H9 (cell line): Measurements from ENCODE around the gene INTS6. TPM values are rescaled to one million over a fixed set of nuclear protein-coding genes. Genes with fewer than 3 reads are reported as not detected.

Experiments
- DNase-seq: peaks from one replicate; pipeline ENCODE4 v3.0.0-alpha.2; 2017
- H2AFZ ChIP-seq: one replicate; pipeline ENCODE4 v1.6.1; 2013; ENCODE audit warnings: mild to moderate bottlenecking, low read length, control low read depth, moderate library complexity
- H2AK5ac ChIP-seq: 2 replicates; pipeline ENCODE4 v1.6.1; 2013; ENCODE audit warnings: low read length, control low read depth, mixed read lengths; ENCODE audit not compliant: insufficient read length
- H2BK120ac ChIP-seq: one replicate; pipeline ENCODE4 v1.6.1; 2013; ENCODE audit warnings: low read depth, mild to moderate bottlenecking, low read length, control low read depth, inconsistent platforms; ENCODE audit not compliant: poor library complexity, severe bottlenecking
- H2BK12ac ChIP-seq: 2 replicates; pipeline ENCODE4 v1.6.1; 2013; ENCODE audit warnings: low read length, control low read depth, mixed read lengths, low read depth; ENCODE audit not compliant: insufficient read length
- H2BK15ac ChIP-seq: 2 replicates; pipeline ENCODE4 v1.6.1; 2013; ENCODE audit warnings: low read depth, low read length, control low read depth
- H2BK20ac ChIP-seq: one replicate; pipeline ENCODE4 v1.6.1; 2013; ENCODE audit warnings: low read depth, mild to moderate bottlenecking, low read length, control low read depth, inconsistent platforms; ENCODE audit not compliant: poor library complexity, severe bottlenecking
- H2BK5ac ChIP-seq: 2 replicates; pipeline ENCODE4 v1.6.1; 2013; ENCODE audit warnings: low read length, control low read depth, mixed read lengths; ENCODE audit not compliant: insufficient read length
- H3K14ac ChIP-seq: 2 replicates; pipeline ENCODE4 v1.6.1; 2013; ENCODE audit warnings: low read length, control low read depth; ENCODE audit not compliant: insufficient read depth
- H3K18ac ChIP-seq: 2 replicates; pipeline ENCODE4 v1.6.1; 2013; ENCODE audit warnings: low read depth, mild to moderate bottlenecking, mixed read lengths, low read length, control low read depth; ENCODE audit not compliant: insufficient read length
- H3K23ac ChIP-seq: 2 replicates; pipeline ENCODE4 v1.6.1; 2013; ENCODE audit warnings: low read length, control low read depth, mixed read lengths, low read depth; ENCODE audit not compliant: insufficient read length
- H3K23me2 ChIP-seq: 2 replicates; pipeline ENCODE4 v1.6.1; 2013; ENCODE audit warnings: low read depth, mild to moderate bottlenecking, mixed read lengths, low read length, control low read depth; ENCODE audit not compliant: insufficient read length, poor library complexity, severe bottlenecking
- H3K27ac ChIP-seq: 2 replicates; pipeline ENCODE4 v1.5.1; 2013; ENCODE audit warnings: low read length, control low read depth, mixed read lengths, low read depth; ENCODE audit not compliant: insufficient read length
- H3K27me3 ChIP-seq: 2 replicates; pipeline ENCODE4 v1.6.1; 2013; ENCODE audit warnings: low read length, control low read depth, inconsistent platforms; ENCODE audit not compliant: insufficient read depth
- H3K4ac ChIP-seq: 2 replicates; pipeline ENCODE4 v1.6.1; 2013; ENCODE audit warnings: low read depth, mild to moderate bottlenecking, control low read depth, inconsistent platforms, low read length, moderate library complexity
- H3K4me1 ChIP-seq: 2 replicates; pipeline ENCODE4 v1.6.1; 2013; ENCODE audit warnings: low read length, control low read depth, inconsistent platforms; ENCODE audit not compliant: insufficient read depth
- H3K4me2 ChIP-seq: 2 replicates; pipeline ENCODE4 v1.6.1; 2013; ENCODE audit warnings: low read length, control low read depth, mixed read lengths; ENCODE audit not compliant: insufficient read length, insufficient read depth
- H3K56ac ChIP-seq: 2 replicates; pipeline ENCODE4 v1.6.1; 2013; ENCODE audit warnings: low read depth, mild to moderate bottlenecking, mixed read lengths, low read length, control low read depth; ENCODE audit not compliant: insufficient read length
- H3K79me1 ChIP-seq: 2 replicates; pipeline ENCODE4 v1.6.1; 2013; ENCODE audit warnings: low read depth, mild to moderate bottlenecking, moderate library complexity, low read length, control low read depth, inconsistent platforms; ENCODE audit not compliant: insufficient read depth, poor library complexity, severe bottlenecking
- H3K79me2 ChIP-seq: 2 replicates; pipeline ENCODE4 v1.6.1; 2013; ENCODE audit warnings: low read length, control low read depth, inconsistent platforms; ENCODE audit not compliant: insufficient read depth
- H3K9ac ChIP-seq: 2 replicates; pipeline ENCODE4 v1.6.1; 2013; ENCODE audit warnings: low read length, control low read depth, mixed read lengths; ENCODE audit not compliant: insufficient read length; ENCODE audit errors: extremely low read depth
- H3K9me3 ChIP-seq: one replicate; pipeline ENCODE4 v1.6.1; 2013; ENCODE audit warnings: low read depth, low read length, inconsistent platforms; ENCODE audit not compliant: control insufficient read depth
- H3T11ph ChIP-seq: one replicate; pipeline ENCODE4 v1.6.1; 2013; ENCODE audit warnings: mild to moderate bottlenecking, low read length, control low read depth, inconsistent platforms
- H4K20me1 ChIP-seq: one replicate; pipeline ENCODE4 v1.6.1; 2013; ENCODE audit not compliant: control insufficient read depth, insufficient read length, insufficient read depth
- H4K5ac ChIP-seq: 2 replicates; pipeline ENCODE4 v1.6.1; 2013; ENCODE audit warnings: low read depth, mild to moderate bottlenecking, mixed read lengths, low read length, control low read depth; ENCODE audit not compliant: insufficient read length
- H4K8ac ChIP-seq: replicated peaks from 2 replicates; pipeline ENCODE4 v1.6.1; 2013; ENCODE audit warnings: low read length, control low read depth, mixed read lengths, low read depth; ENCODE audit not compliant: insufficient read length
- H4K91ac ChIP-seq: 2 replicates; pipeline ENCODE4 v1.6.1; 2013; ENCODE audit warnings: low read depth, mild to moderate bottlenecking, moderate library complexity, mixed read lengths, low read length, control low read depth; ENCODE audit not compliant: insufficient read length
- H3K27ac Mint-ChIP-seq, 3 experiments: 2 replicates in 2 of 3; 3 replicates in 1 of 3; pipeline ENCODE4 v1.8.0; 2020 to 2021; ENCODE audit warnings: mixed read lengths in 3 of 3, mild to moderate bottlenecking in 1 of 3, moderate library complexity in 1 of 3
- H3K27me3 Mint-ChIP-seq: 2 replicates; pipeline ENCODE4 v1.8.0; 2021; ENCODE audit warnings: low read depth, mild to moderate bottlenecking, moderate library complexity, mixed read lengths
- H3K36me3 Mint-ChIP-seq, 3 experiments: 2 replicates in 2 of 3; 3 replicates in 1 of 3; pipeline ENCODE4 v1.8.0; 2020 to 2021; ENCODE audit warnings: low read depth in 3 of 3, mixed read lengths in 3 of 3; ENCODE audit not compliant: insufficient read depth in 1 of 3
- H3K4me1 Mint-ChIP-seq, 2 experiments: 2 replicates each; pipeline ENCODE4 v1.8.0; 2020; ENCODE audit warnings: mixed read lengths in 2 of 2
- H3K4me3 Mint-ChIP-seq, 2 experiments: 2 replicates in 1 of 2; 3 replicates in 1 of 2; pipeline ENCODE4 v1.8.0; 2020 to 2021; ENCODE audit warnings: mild to moderate bottlenecking in 2 of 2, mixed read lengths in 2 of 2, moderate library complexity in 1 of 2
- H3K9me3 Mint-ChIP-seq, 2 experiments: 2 replicates in 1 of 2; 3 replicates in 1 of 2; pipeline ENCODE4 v1.8.0; 2020; ENCODE audit warnings: mild to moderate bottlenecking in 2 of 2, mixed read lengths in 2 of 2, moderate library complexity in 1 of 2
- CTCF ChIP-seq: fragments of 200-600 bp; sonication (generic); conservative IDR thresholded peaks from 3 replicates; pipeline ENCODE4 v1.8.0; 2021; ENCODE audit warnings: antibody characterized with exemption, mild to moderate bottlenecking
- WGBS: extraction: QIAGEN DNeasy Blood & Tissue Kit; methylation state at CpG from one replicate; pipeline ENCODE4 v1.1.7; 2013; ENCODE audit warnings: missing lambda C conversion rate, low lambda C conversion rate, mixed read lengths; ENCODE audit not compliant: insufficient read length; ENCODE audit errors: extremely low coverage; 5-methylcytosine and 5-hydroxymethylcytosine counted together
- total RNA-seq: library from RNA; stranded (reverse); gene quantifications from 2 replicates; pipeline ENCODE4 v1.2.1, GENCODE V29; 2021

Gene INTS6
- total RNA-seq, 1 experiment from 2014 or later = 61.2 TPM

GRCh38 chr13:51348069-51348967, 104.5 kb downstream of the INTS6 start:
- DNase-seq = no peak
- Histone ChIP-seq H3K27me3 (no peaks in the 10 kb centered on the region), H3K4me1 (peaks cover 1% of the 10 kb centered on the region; the same call in 1 of the 2 replicates), H3K4me2 (no peak overlapping the region), H2BK15ac (no peak overlapping the region), H3K4ac (no peak overlapping the region), H2BK12ac (no peak overlapping the region), H3K23ac (no peak overlapping the region), H4K5ac (no peak overlapping the region), H2BK120ac (no peak overlapping the region), H3K27ac (no peak overlapping the region), H2BK20ac (no peak overlapping the region), H3K9me3 (no peaks in the 10 kb centered on the region), H2BK5ac (no peak overlapping the region), H4K8ac (no peak overlapping the region), H4K91ac (no peak overlapping the region), H2AFZ (no peak overlapping the region), H3T11ph (no peak overlapping the region), H4K20me1 (no peaks in the 10 kb centered on the region), H3K18ac (no peak overlapping the region), H3K79me1 (no peaks in the 10 kb centered on the region), H2AK5ac (no peak overlapping the region), H3K79me2 (no peaks in the 10 kb centered on the region), H3K9ac (no peak overlapping the region), H3K14ac (no peak overlapping the region; the same call in 1 of the 2 replicates), H3K23me2 (no peaks in the 10 kb centered on the region), H3K56ac (no peak overlapping the region)
- Mint-ChIP-seq H3K9me3 (peaks cover 0 to 3% of the 10 kb centered on the region in 2 experiments; a peak in 1 of 5 replicates), H3K36me3 (peaks cover 0 to 7% (median 0%) of the 10 kb centered on the region in 3 experiments; a peak in 2 of 7 replicates), H3K27me3 (0 out of 2 replicates have a peak, but pooled peaks cover 2% of the 10 kb centered on the region), H3K4me3 (no peak overlapping the region), H3K4me1 (peaks cover 29 to 41% of the 10 kb centered on the region in 2 experiments), H3K27ac (peak overlapping the region in 1 of 3 experiments; percentile 22; a peak in 2 of 7 replicates)
- no peak for TF ChIP-seq CTCF
- no CpG with 5 or more reads among the region's 10 CpGs for WGBS
